GM15510 (cell line): ENCODE measurements around the gene EPHA4.

Experiments used
- POLR2A ChIP-seq: IDR thresholded peaks from 3 replicates; pipeline ENCODE4 v1.6.1; 2011; ENCODE audit warnings: borderline replicate concordance; ENCODE audit not compliant: insufficient read length; ENCODE audit errors: extremely low read depth

EPHA4 gene

GRCh38 chr2:221461901-221462300 lies 110.2 kb downstream of the EPHA4 start:
- no peak for TF ChIP-seq POLR2A

GRCh38 chr2:221460136-221460535 lies 112.0 kb downstream of the EPHA4 start:
- TF ChIP-seq POLR2A, result no peak

GRCh38 chr2:221458578-221458977 lies 113.5 kb downstream of the EPHA4 start:
- TF ChIP-seq POLR2A, result no peak

- TF ChIP-seq POLR2A, result no peak
These were observed 116.9 kb downstream of the EPHA4 start for GRCh38 chr2:221455214-221455613.

GRCh38 chr2:221454459-221455105 lies 117.5 kb downstream of the EPHA4 start:
- TF ChIP-seq POLR2A, result no peak

GRCh38 chr2:221451862-221452788 lies 120.0 kb downstream of the EPHA4 start:
- no peak for TF ChIP-seq POLR2A

- TF ChIP-seq POLR2A, result no peak
These were observed 121.8 kb downstream of the EPHA4 start for GRCh38 chr2:221450280-221450679.

GRCh38 chr2:221449406-221449805 lies 122.7 kb downstream of the EPHA4 start:
- TF ChIP-seq POLR2A, result no peak

GRCh38 chr2:221448844-221449390 lies 123.2 kb downstream of the EPHA4 start:
- no peak for TF ChIP-seq POLR2A

- TF ChIP-seq POLR2A, result no peak
These were observed 123.9 kb downstream of the EPHA4 start for GRCh38 chr2:221448057-221448843.

- no peak for TF ChIP-seq POLR2A
These were observed 124.8 kb downstream of the EPHA4 start for GRCh38 chr2:221447310-221447709.

- no peak for TF ChIP-seq POLR2A
These were observed 126.0 kb downstream of the EPHA4 start for GRCh38 chr2:221446140-221446539.

GRCh38 chr2:221444106-221444505 lies 128.0 kb downstream of the EPHA4 start:
- no peak for TF ChIP-seq POLR2A

GRCh38 chr2:221443645-221444044 lies 128.5 kb downstream of the EPHA4 start:
- TF ChIP-seq POLR2A, result no peak

GRCh38 chr2:221442128-221442527 lies 130.0 kb downstream of the EPHA4 start:
- TF ChIP-seq POLR2A, result no peak
